K562 (cell line): ENCODE results near the gene CD37. TPM values are rescaled to one million over a fixed set of nuclear protein-coding genes. Genes with fewer than 3 reads are reported as not detected.

ENCODE experiments used
- CBFA2T3 ChIP-seq: fragments of 450-650 bp; IDR thresholded peaks from 2 replicates; pipeline ENCODE4 v1.6.1; 2017
- SETDB1 ChIP-seq: IDR thresholded peaks from one replicate; pipeline ENCODE4 v1.6.1; 2012; ENCODE audit warnings: low read length, control low read depth, inconsistent platforms
- SP1 ChIP-seq: sonication (generic); formaldehyde crosslinking; IDR thresholded peaks from 2 replicates; pipeline ENCODE4 v1.8.1; 2022; ENCODE audit warnings: mild to moderate bottlenecking, missing genetic modification reagents
- ZFPM2 ChIP-seq: fragments of 250-450 bp; sonication (Bioruptor Pico); IDR thresholded peaks from 2 replicates; pipeline ENCODE4 v1.5.1; 2022; ENCODE audit warnings: mild to moderate bottlenecking
- ZKSCAN3 ChIP-seq: fragments of 250-450 bp; sonication (Bioruptor Pico); IDR thresholded peaks from 2 replicates; pipeline ENCODE4 v1.4.0; 2020
- ZNF174 ChIP-seq: fragments of 250-450 bp; sonication (Bioruptor Pico); IDR thresholded peaks from 2 replicates; pipeline ENCODE4 v1.4.0; 2020; ENCODE audit warnings: mild to moderate bottlenecking
- ZNF696 ChIP-seq: fragments of 250-450 bp; sonication (Bioruptor Pico); conservative IDR thresholded peaks from 2 replicates; pipeline ENCODE4 v1.4.0; 2020; ENCODE audit warnings: mild to moderate bottlenecking, moderate library complexity
- ZNF76 ChIP-seq: fragments of 250-450 bp; sonication (Bioruptor Pico); IDR thresholded peaks from 2 replicates; pipeline ENCODE4 v1.4.0; 2020; ENCODE audit warnings: mild to moderate bottlenecking, moderate library complexity, borderline replicate concordance
- polyA plus RNA-seq, 8 experiments: library from polyadenylated mRNA; depleted of rRNA in 4 of 8; stranded (reverse) in 5 of 8; unstranded in 3 of 8; fragments of >200 nt; fragmentation: Nextera tagmentation in 2 of 8; fragmentation: Illumina TruSeq in 1 of 8; extraction: Ambion mirVana in 2 of 8; extraction: Trizol in 1 of 8; gene quantifications; 2 replicates each; pipeline versions ENCODE4 v1.2.1 to v1.2.3, GENCODE V29; 2011 to 2014; ENCODE audit warnings: inconsistent platforms in 1 of 8, missing spikeins in 1 of 8
- total RNA-seq, 7 experiments: library from RNA; depleted of rRNA in 6 of 7; stranded (reverse); fragments of >200 nt in 6 of 7; fragmentation: Illumina TruSeq in 2 of 7; extraction: Trizol in 2 of 7; gene quantifications; 2 replicates each; pipeline versions ENCODE4 v1.2.1 to v1.2.3, GENCODE V29; 2011 to 2021; ENCODE audit warnings: low replicate concordance in 1 of 7
- TF ChIP-seq, protein P1 (sequence below): fragments of 450-650 bp; IDR thresholded peaks from 2 replicates; pipeline ENCODE4 v1.6.1; 2016; ENCODE audit warnings: mild to moderate bottlenecking, moderate library complexity
- TF ChIP-seq, protein P2 (sequence below): fragments of 250-450 bp; sonication (Bioruptor Pico); IDR thresholded peaks from 2 replicates; pipeline ENCODE4 v1.8.0; 2021; ENCODE audit warnings: borderline replicate concordance, mild to moderate bottlenecking, moderate library complexity; ENCODE audit not compliant: poor library complexity, severe bottlenecking
- TF ChIP-seq, protein P3 (sequence below): fragments of 250-450 bp; sonication (Bioruptor Pico); IDR thresholded peaks from 2 replicates; pipeline ENCODE4 v1.5.0; 2020; ENCODE audit warnings: mild to moderate bottlenecking
- TF ChIP-seq, protein P4 (sequence below): sonication (generic); formaldehyde crosslinking; IDR thresholded peaks from 2 replicates; pipeline ENCODE4 v1.8.0; 2022; ENCODE audit warnings: missing genetic modification reagents, mild to moderate bottlenecking, moderate library complexity, borderline replicate concordance

The CD37 gene
- total and polyA plus RNA-seq, 9 of the 15 experiments (the other 6 are each of a cell fraction or from before 2014, with no cell fraction given): 2.5 to 19.0 (median 7.4) TPM

DNA sequence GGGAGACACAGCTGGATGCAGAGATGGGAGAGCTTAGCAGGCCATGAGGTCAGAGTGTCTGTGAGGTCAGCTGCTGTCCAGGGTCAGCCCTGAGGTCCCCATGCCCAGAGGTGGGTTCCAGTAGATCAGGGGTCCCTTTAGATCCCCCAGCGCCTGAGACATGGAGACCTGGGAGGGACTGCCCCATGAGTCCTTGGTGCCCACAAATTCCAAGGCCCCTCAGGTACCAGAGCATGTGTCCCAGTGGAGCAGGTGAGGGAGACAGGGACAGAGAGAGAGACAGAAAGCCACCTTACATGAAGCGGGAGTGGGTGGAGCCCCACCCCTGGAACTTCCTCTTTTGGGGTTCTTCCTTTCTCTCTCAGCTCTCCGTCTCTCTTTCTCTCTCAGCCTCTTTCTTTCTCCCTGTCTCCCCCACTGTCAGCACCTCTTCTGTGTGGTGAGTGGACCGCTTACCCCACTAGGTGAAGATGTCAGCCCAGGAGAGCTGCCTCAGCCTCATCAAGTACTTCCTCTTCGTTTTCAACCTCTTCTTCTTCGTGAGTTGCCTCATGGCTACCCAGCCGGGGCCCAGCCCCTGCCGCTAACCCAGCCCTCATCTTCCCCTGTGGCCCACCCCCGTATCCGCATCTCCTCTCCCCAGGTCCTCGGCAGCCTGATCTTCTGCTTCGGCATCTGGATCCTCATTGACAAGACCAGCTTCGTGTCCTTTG is at the start of gene CD37 (continued):
- TF ChIP-seq, protein P1, sequence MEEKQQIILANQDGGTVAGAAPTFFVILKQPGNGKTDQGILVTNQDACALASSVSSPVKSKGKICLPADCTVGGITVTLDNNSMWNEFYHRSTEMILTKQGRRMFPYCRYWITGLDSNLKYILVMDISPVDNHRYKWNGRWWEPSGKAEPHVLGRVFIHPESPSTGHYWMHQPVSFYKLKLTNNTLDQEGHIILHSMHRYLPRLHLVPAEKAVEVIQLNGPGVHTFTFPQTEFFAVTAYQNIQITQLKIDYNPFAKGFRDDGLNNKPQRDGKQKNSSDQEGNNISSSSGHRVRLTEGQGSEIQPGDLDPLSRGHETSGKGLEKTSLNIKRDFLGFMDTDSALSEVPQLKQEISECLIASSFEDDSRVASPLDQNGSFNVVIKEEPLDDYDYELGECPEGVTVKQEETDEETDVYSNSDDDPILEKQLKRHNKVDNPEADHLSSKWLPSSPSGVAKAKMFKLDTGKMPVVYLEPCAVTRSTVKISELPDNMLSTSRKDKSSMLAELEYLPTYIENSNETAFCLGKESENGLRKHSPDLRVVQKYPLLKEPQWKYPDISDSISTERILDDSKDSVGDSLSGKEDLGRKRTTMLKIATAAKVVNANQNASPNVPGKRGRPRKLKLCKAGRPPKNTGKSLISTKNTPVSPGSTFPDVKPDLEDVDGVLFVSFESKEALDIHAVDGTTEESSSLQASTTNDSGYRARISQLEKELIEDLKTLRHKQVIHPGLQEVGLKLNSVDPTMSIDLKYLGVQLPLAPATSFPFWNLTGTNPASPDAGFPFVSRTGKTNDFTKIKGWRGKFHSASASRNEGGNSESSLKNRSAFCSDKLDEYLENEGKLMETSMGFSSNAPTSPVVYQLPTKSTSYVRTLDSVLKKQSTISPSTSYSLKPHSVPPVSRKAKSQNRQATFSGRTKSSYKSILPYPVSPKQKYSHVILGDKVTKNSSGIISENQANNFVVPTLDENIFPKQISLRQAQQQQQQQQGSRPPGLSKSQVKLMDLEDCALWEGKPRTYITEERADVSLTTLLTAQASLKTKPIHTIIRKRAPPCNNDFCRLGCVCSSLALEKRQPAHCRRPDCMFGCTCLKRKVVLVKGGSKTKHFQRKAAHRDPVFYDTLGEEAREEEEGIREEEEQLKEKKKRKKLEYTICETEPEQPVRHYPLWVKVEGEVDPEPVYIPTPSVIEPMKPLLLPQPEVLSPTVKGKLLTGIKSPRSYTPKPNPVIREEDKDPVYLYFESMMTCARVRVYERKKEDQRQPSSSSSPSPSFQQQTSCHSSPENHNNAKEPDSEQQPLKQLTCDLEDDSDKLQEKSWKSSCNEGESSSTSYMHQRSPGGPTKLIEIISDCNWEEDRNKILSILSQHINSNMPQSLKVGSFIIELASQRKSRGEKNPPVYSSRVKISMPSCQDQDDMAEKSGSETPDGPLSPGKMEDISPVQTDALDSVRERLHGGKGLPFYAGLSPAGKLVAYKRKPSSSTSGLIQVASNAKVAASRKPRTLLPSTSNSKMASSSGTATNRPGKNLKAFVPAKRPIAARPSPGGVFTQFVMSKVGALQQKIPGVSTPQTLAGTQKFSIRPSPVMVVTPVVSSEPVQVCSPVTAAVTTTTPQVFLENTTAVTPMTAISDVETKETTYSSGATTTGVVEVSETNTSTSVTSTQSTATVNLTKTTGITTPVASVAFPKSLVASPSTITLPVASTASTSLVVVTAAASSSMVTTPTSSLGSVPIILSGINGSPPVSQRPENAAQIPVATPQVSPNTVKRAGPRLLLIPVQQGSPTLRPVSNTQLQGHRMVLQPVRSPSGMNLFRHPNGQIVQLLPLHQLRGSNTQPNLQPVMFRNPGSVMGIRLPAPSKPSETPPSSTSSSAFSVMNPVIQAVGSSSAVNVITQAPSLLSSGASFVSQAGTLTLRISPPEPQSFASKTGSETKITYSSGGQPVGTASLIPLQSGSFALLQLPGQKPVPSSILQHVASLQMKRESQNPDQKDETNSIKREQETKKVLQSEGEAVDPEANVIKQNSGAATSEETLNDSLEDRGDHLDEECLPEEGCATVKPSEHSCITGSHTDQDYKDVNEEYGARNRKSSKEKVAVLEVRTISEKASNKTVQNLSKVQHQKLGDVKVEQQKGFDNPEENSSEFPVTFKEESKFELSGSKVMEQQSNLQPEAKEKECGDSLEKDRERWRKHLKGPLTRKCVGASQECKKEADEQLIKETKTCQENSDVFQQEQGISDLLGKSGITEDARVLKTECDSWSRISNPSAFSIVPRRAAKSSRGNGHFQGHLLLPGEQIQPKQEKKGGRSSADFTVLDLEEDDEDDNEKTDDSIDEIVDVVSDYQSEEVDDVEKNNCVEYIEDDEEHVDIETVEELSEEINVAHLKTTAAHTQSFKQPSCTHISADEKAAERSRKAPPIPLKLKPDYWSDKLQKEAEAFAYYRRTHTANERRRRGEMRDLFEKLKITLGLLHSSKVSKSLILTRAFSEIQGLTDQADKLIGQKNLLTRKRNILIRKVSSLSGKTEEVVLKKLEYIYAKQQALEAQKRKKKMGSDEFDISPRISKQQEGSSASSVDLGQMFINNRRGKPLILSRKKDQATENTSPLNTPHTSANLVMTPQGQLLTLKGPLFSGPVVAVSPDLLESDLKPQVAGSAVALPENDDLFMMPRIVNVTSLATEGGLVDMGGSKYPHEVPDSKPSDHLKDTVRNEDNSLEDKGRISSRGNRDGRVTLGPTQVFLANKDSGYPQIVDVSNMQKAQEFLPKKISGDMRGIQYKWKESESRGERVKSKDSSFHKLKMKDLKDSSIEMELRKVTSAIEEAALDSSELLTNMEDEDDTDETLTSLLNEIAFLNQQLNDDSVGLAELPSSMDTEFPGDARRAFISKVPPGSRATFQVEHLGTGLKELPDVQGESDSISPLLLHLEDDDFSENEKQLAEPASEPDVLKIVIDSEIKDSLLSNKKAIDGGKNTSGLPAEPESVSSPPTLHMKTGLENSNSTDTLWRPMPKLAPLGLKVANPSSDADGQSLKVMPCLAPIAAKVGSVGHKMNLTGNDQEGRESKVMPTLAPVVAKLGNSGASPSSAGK: peak; percentile 73
- TF ChIP-seq ZNF76: no peak
- no peak for TF ChIP-seq SETDB1
- TF ChIP-seq, protein P2, sequence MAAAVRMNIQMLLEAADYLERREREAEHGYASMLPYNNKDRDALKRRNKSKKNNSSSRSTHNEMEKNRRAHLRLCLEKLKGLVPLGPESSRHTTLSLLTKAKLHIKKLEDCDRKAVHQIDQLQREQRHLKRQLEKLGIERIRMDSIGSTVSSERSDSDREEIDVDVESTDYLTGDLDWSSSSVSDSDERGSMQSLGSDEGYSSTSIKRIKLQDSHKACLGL (CRISPR knock-in tag): no peak
- no peak for TF ChIP-seq ZNF696 (CRISPR knock-in tag)
- TF ChIP-seq CBFA2T3: no peak
- peak; percentile 56 for TF ChIP-seq SP1 (CRISPR knock-in tag)
- TF ChIP-seq ZNF174 (CRISPR knock-in tag): no peak
- TF ChIP-seq ZFPM2 (CRISPR knock-in tag): no peak
- TF ChIP-seq ZKSCAN3: no peak
- TF ChIP-seq, protein P3, sequence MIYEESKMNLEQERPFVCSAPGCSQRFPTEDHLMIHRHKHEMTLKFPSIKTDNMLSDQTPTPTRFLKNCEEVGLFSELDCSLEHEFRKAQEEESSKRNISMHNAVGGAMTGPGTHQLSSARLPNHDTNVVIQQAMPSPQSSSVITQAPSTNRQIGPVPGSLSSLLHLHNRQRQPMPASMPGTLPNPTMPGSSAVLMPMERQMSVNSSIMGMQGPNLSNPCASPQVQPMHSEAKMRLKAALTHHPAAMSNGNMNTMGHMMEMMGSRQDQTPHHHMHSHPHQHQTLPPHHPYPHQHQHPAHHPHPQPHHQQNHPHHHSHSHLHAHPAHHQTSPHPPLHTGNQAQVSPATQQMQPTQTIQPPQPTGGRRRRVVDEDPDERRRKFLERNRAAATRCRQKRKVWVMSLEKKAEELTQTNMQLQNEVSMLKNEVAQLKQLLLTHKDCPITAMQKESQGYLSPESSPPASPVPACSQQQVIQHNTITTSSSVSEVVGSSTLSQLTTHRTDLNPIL (CRISPR knock-in tag): no peak
- TF ChIP-seq, protein P4, sequence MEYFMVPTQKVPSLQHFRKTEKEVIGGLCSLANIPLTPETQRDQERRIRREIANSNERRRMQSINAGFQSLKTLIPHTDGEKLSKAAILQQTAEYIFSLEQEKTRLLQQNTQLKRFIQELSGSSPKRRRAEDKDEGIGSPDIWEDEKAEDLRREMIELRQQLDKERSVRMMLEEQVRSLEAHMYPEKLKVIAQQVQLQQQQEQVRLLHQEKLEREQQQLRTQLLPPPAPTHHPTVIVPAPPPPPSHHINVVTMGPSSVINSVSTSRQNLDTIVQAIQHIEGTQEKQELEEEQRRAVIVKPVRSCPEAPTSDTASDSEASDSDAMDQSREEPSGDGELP (CRISPR knock-in tag): peak; percentile 31; the same call in 1 of the 2 replicates
